HepG2 (cell line): ENCODE measurements around the gene CYP21A2. TPM values are rescaled to one million over a fixed set of nuclear protein-coding genes. Genes with fewer than 3 reads are reported as not detected.
A peak's percentile ranks its signal among the peaks of the same experiment; 100 is the strongest.

Experiments used
- CENPX ChIP-seq: sonication (generic); formaldehyde crosslinking; IDR thresholded peaks from 2 replicates; pipeline ENCODE4 v1.9.0; 2021; ENCODE audit warnings: mild to moderate bottlenecking, missing genetic modification reagents, moderate library complexity
- DNMT1 ChIP-seq: sonication (generic); formaldehyde crosslinking; IDR thresholded peaks from 2 replicates; pipeline ENCODE4 v1.5.1; 2020; ENCODE audit warnings: mild to moderate bottlenecking, missing genetic modification reagents
- GABPA ChIP-seq, 2 experiments: IDR thresholded peaks; 2 replicates each; pipeline ENCODE4 v1.6.1; 2011 to 2016; ENCODE audit warnings: low read depth in 2 of 2, low read length in 1 of 2, missing biosample characterization in 1 of 2, missing genetic modification characterization in 1 of 2
- HHEX ChIP-seq: IDR thresholded peaks from 2 replicates; pipeline ENCODE4 v1.6.1; 2016; ENCODE audit warnings: control low read depth
- NAIF1 ChIP-seq: sonication (generic); formaldehyde crosslinking; IDR thresholded peaks from 2 replicates; pipeline ENCODE4 v1.5.0; 2020; ENCODE audit warnings: mild to moderate bottlenecking, missing genetic modification reagents, borderline replicate concordance
- NFKB2 ChIP-seq: sonication (generic); formaldehyde crosslinking; IDR thresholded peaks from 2 replicates; pipeline ENCODE4 v1.4.0; 2020; ENCODE audit warnings: missing genetic modification reagents, borderline replicate concordance
- NFKBIZ ChIP-seq: IDR thresholded peaks from 2 replicates; pipeline ENCODE4 v1.6.1; 2018; ENCODE audit warnings: missing genetic modification reagents, missing compliant biosample characterization
- PAXIP1 ChIP-seq: sonication (generic); formaldehyde crosslinking; conservative IDR thresholded peaks from 2 replicates; pipeline ENCODE4 v1.4.0; 2020; ENCODE audit warnings: mild to moderate bottlenecking, missing genetic modification reagents, moderate library complexity
- POLR2AphosphoS2 ChIP-seq: IDR thresholded peaks from 2 replicates; pipeline ENCODE4 v1.6.1; 2011; ENCODE audit warnings: low read depth, low read length, improper control_type of control experiment
- ZBTB40 ChIP-seq, 2 experiments: fragments of 450-650 bp in 1 of 2; sonication (generic) in 1 of 2; formaldehyde crosslinking in 1 of 2; IDR thresholded peaks; 2 replicates each; pipeline versions ENCODE4 v1.6.1 to v1.8.0; 2016 to 2022; ENCODE audit warnings: antibody characterized with exemption in 1 of 2, mild to moderate bottlenecking in 1 of 2, missing genetic modification reagents in 1 of 2
- ZNF160 ChIP-seq: sonication (generic); formaldehyde crosslinking; IDR thresholded peaks from 2 replicates; pipeline ENCODE4 v1.8.0; 2022; ENCODE audit warnings: mild to moderate bottlenecking, inconsistent platforms, missing genetic modification reagents
- ZNF879 ChIP-seq: sonication (generic); formaldehyde crosslinking; IDR thresholded peaks from 2 replicates; pipeline ENCODE4 v1.8.1; 2023; ENCODE audit warnings: missing genetic modification reagents
- polyA plus RNA-seq, 8 experiments: library from polyadenylated mRNA; depleted of rRNA in 3 of 8; stranded (reverse) in 7 of 8; unstranded in 1 of 8; fragments of >200 nt; fragmentation: Illumina TruSeq in 4 of 8; extraction: Trizol in 4 of 8; gene quantifications; 2 replicates each; pipeline versions ENCODE4 v1.2.1 to v1.2.3, GENCODE V29; 2011 to 2016; ENCODE audit warnings: low read depth in 4 of 8, missing spikeins in 1 of 8, mixed read lengths in 1 of 8; ENCODE audit not compliant: insufficient read depth in 1 of 8
- total RNA-seq, 5 experiments: library from RNA; depleted of rRNA; stranded (reverse); fragments of >200 nt; fragmentation: Illumina TruSeq; extraction: Trizol; gene quantifications; 2 replicates each; pipeline ENCODE4 v1.2.3, GENCODE V29; 2016; ENCODE audit warnings: low read depth in 1 of 5
- TF ChIP-seq, protein P1 (sequence below): sonication (generic); formaldehyde crosslinking; IDR thresholded peaks from 2 replicates; pipeline ENCODE4 v1.5.0; 2020; ENCODE audit warnings: missing genetic modification reagents

Gene CYP21A2
- total and polyA plus RNA-seq, 2 of the 13 experiments (the other 11 are each of a cell fraction or from before 2014, with no cell fraction given) = 1.5 to 6.3 TPM

DNA sequence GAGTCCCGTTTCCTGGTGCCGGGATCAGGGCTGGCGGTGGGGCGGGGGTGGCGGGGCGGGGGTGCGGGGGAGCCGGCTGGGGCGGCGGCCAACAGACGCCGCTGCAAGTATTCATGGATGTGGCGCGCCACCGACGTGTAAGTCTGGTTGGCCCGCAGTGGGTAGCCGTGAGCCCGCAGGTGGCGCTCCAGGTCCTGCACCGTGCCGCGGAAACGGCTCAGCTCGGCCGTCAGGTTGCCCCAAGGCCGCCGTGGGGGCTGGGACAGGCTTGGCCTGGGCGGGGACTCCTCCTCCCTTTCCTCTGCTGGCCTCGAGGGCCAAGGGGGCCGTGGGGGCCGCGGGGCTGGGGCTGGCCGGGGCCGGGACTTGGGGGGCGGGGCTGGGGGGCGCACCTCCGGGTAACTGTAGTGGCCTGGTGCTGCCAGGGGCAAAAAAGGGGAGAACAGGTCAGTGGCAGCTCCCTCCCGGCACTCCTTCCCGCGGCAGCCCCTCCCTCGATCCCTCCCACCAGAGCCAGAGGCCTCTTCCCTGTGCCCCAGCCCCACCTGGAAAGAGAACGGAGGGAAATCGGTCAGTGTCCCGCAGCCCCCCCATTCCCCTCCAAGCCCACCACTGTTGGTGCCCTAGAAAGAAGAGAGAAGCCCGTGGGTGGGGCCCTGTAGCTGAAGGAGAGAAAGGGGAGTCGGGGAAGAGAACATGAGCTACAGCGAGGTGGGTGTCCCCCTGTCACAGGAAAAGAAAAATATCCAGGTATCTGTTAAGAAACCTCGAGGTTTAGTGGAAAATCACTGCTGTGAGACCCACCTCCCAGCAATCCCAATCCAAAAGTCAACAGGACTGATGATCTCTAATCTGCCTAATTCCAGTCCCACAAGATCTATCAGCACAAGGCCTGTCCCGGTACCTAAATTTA lies 49.6 kb downstream of the CYP21A2 start (continued):
- no peak; the same call in 1 of the 2 replicates for TF ChIP-seq PAXIP1 (CRISPR knock-in tag)
- TF ChIP-seq ZBTB40 (IDR thresholded peaks at IDR 0.05) = no peak
- TF ChIP-seq ZBTB40 (CRISPR knock-in tag; IDR thresholded peaks at IDR 0.05) = no peak
- TF ChIP-seq POLR2AphosphoS2 = no peak
- TF ChIP-seq NAIF1 (CRISPR knock-in tag) = no peak
- TF ChIP-seq ZNF879 = no peak
- TF ChIP-seq NFKB2 (CRISPR knock-in tag) = no peak; the same call in 1 of the 2 replicates
- TF ChIP-seq GABPA (IDR thresholded peaks at IDR 0.05; ENCODE audit: low read depth, low read length) = no peak
- no peak for TF ChIP-seq GABPA (CRISPR knock-in tag; IDR thresholded peaks at IDR 0.05; ENCODE audit: low read depth)
- TF ChIP-seq, protein P1, sequence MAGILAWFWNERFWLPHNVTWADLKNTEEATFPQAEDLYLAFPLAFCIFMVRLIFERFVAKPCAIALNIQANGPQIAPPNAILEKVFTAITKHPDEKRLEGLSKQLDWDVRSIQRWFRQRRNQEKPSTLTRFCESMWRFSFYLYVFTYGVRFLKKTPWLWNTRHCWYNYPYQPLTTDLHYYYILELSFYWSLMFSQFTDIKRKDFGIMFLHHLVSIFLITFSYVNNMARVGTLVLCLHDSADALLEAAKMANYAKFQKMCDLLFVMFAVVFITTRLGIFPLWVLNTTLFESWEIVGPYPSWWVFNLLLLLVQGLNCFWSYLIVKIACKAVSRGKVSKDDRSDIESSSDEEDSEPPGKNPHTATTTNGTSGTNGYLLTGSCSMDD (CRISPR knock-in tag) = no peak
- TF ChIP-seq CENPX = no peak
- TF ChIP-seq DNMT1 (CRISPR knock-in tag) = 0 out of 2 replicates have a peak, but pooled peaks have one; percentile 23
- TF ChIP-seq NFKBIZ (CRISPR knock-in tag) = 0 out of 2 replicates have a peak, but pooled peaks have one; percentile 51
- no peak for TF ChIP-seq HHEX (CRISPR knock-in tag)
- peak; percentile 87; the same call in 1 of the 2 replicates for TF ChIP-seq ZNF160 (CRISPR knock-in tag)
